HCT116 (cell line): Measurements from ENCODE around the gene ZFP36. TPM values are rescaled to one million over a fixed set of nuclear protein-coding genes. Genes with fewer than 3 reads are reported as not detected.

ENCODE experiments used
- ATAC-seq: fragments of 200-7000 bp; cut with Tn5 transposase; 2 replicates; pipeline ENCODE4 v1.9.1; 2020; ENCODE audit warnings: mild to moderate bottlenecking, moderate library complexity
- BruUV-seq: library from RNA; stranded (reverse); fragments of 400-500 nt; replicated peaks from 2 replicates; lab custom pipeline; 2021; lab: Mats Ljungman, UMichigan
- CTCF ChIA-PET: fragments of 300-600 bp; sonication (Branson Sonifier 250); formaldehyde crosslinking; loops from one replicate; lab custom pipeline; 2021; ENCODE audit warnings: antibody characterized with exemption; lab: Charles Lee
- POLR2A ChIA-PET: fragments of 300-600, 350-600 bp; sonication (Branson Sonifier 250); formaldehyde crosslinking; loops from one replicate; lab custom pipeline; 2021; ENCODE audit warnings: antibody characterized with exemption; lab: Charles Lee
- RAD21 ChIA-PET, 2 experiments: fragments of 300-600 bp; sonication (Branson Sonifier 250); formaldehyde crosslinking; loops; one replicate each; lab custom pipeline; 2023; ENCODE audit warnings: low total read pairs in 2 of 2; ENCODE audit not compliant: uncharacterized antibody in 2 of 2, unreplicated experiment in 2 of 2, low non-redundant PET in 1 of 2; lab: Charles Lee
- DNase-seq: peaks from one replicate; pipeline ENCODE4 v3.0.0-alpha.2; 2010; ENCODE audit warnings: low read depth, low spot score
- H2AFZ ChIP-seq: fragments of 200-600 bp; shearing (Covaris generic), sonication (generic); 2 replicates; pipeline ENCODE4 v1.6.1; 2017; ENCODE audit warnings: low read depth, mixed run types, mixed read lengths, antibody characterized with exemption, low read length; ENCODE audit not compliant: poor library complexity, severe bottlenecking
- H3K27ac ChIP-seq: 2 replicates; pipeline ENCODE4 v1.5.1; 2012; ENCODE audit warnings: low read depth, low read length
- H3K27me3 ChIP-seq: fragments of 200-600 bp; sonication (generic); 2 replicates; pipeline ENCODE4 v1.6.1; 2016; ENCODE audit warnings: mixed run types, low read length, mixed read lengths; ENCODE audit not compliant: insufficient read depth
- H3K36me3 ChIP-seq, 2 experiments: fragments of 200-500 bp in 1 of 2; fragments of 200-600 bp in 1 of 2; sonication (Bioruptor generic) in 1 of 2; sonication (generic) in 1 of 2; 2 replicates each; pipeline versions ENCODE4 v1.5.1 to v1.6.1; 2014 to 2016; ENCODE audit warnings: low read length in 2 of 2, inconsistent platforms in 1 of 2, mixed read lengths in 1 of 2, mixed run types in 1 of 2; ENCODE audit not compliant: insufficient read depth in 2 of 2, control insufficient read depth in 1 of 2
- H3K4me1 ChIP-seq, 2 experiments: fragments of 200-600 bp in 1 of 2; sonication (generic) in 1 of 2; 2 replicates each; pipeline versions ENCODE4 v1.5.1 to v1.6.1; 2012 to 2017; ENCODE audit warnings: low read length in 2 of 2, inconsistent platforms in 1 of 2, mild to moderate bottlenecking in 1 of 2, mixed read lengths in 1 of 2, mixed run types in 1 of 2, moderate library complexity in 1 of 2; ENCODE audit not compliant: insufficient read depth in 2 of 2, control insufficient read depth in 1 of 2
- H3K4me2 ChIP-seq: fragments of 200-600 bp; sonication (generic); 2 replicates; pipeline ENCODE4 v1.6.1; 2017; ENCODE audit warnings: mixed run types, low read length, mixed read lengths
- H3K4me3 ChIP-seq, 2 experiments: fragments of 200-600 bp in 1 of 2; sonication (generic) in 1 of 2; replicated peaks in 1 of 2; 2 replicates each; pipeline ENCODE4 v1.5.1; 2011 to 2016; ENCODE audit warnings: low read length in 2 of 2, control low read depth in 1 of 2, low read depth in 1 of 2, mild to moderate bottlenecking in 1 of 2, mixed read lengths in 1 of 2, mixed run types in 1 of 2
- H3K79me2 ChIP-seq: fragments of 200-600 bp; sonication (generic); 2 replicates; pipeline ENCODE4 v1.6.1; 2017; ENCODE audit warnings: mild to moderate bottlenecking, mixed run types, low read length, moderate library complexity, mixed read lengths; ENCODE audit not compliant: insufficient read depth
- H3K9ac ChIP-seq: fragments of 200-600 bp; sonication (generic); 2 replicates; pipeline ENCODE4 v1.6.1; 2016; ENCODE audit warnings: low read length, mixed read lengths
- H3K9me2 ChIP-seq: fragments of 200-600 bp; sonication (generic), shearing (Covaris generic); 2 replicates; pipeline ENCODE4 v1.6.1; 2017; ENCODE audit warnings: mixed run types, mild to moderate bottlenecking, moderate library complexity; ENCODE audit not compliant: insufficient read depth
- H3K9me3 ChIP-seq, 2 experiments: fragments of 200-500 bp in 1 of 2; fragments of 200-600 bp in 1 of 2; sonication (Bioruptor generic) in 1 of 2; sonication (generic) in 1 of 2; 2 replicates each; pipeline ENCODE4 v1.6.1; 2014 to 2017; ENCODE audit warnings: low read length in 2 of 2, mixed read lengths in 2 of 2, inconsistent platforms in 1 of 2, low read depth in 1 of 2, mild to moderate bottlenecking in 1 of 2, mixed run types in 1 of 2, moderate library complexity in 1 of 2; ENCODE audit not compliant: control insufficient read depth in 1 of 2, insufficient read depth in 1 of 2
- H4K20me1 ChIP-seq: fragments of 200-600 bp; sonication (generic), shearing (Covaris generic); 2 replicates; pipeline ENCODE4 v1.6.1; 2017; ENCODE audit warnings: mixed run types, mild to moderate bottlenecking, moderate library complexity; ENCODE audit not compliant: insufficient read depth
- ATF3 ChIP-seq: IDR thresholded peaks from 2 replicates; pipeline ENCODE4 v1.6.1; 2012
- CTCF ChIP-seq, 3 experiments: fragments of 200-600 bp in 1 of 3; sonication (generic) in 1 of 3; IDR thresholded peaks in 2 of 3; conservative IDR thresholded peaks in 1 of 3; 2 replicates each; pipeline ENCODE4 v1.5.1; 2012 to 2017; ENCODE audit warnings: low read depth in 2 of 3, low read length in 2 of 3, antibody characterized with exemption in 1 of 3, borderline replicate concordance in 1 of 3, control low read depth in 1 of 3, mild to moderate bottlenecking in 1 of 3, mixed read lengths in 1 of 3, mixed run types in 1 of 3, moderate library complexity in 1 of 3; ENCODE audit not compliant: insufficient read depth in 1 of 3
- FOSL1 ChIP-seq: IDR thresholded peaks from 2 replicates; pipeline ENCODE4 v1.6.1; 2012; ENCODE audit warnings: low read depth
- SP1 ChIP-seq: IDR thresholded peaks from 2 replicates; pipeline ENCODE4 v1.6.1; 2012; ENCODE audit warnings: low read depth
- SRF ChIP-seq: IDR thresholded peaks from 2 replicates; pipeline ENCODE4 v1.6.1; 2012; ENCODE audit warnings: low read depth
- ZBTB33 ChIP-seq: IDR thresholded peaks from 2 replicates; pipeline ENCODE4 v1.6.1; 2011; ENCODE audit warnings: mild to moderate bottlenecking, low read length, moderate library complexity; ENCODE audit not compliant: insufficient replicate concordance; ENCODE audit errors: extremely low read depth
- ZFX ChIP-seq: fragments of 450-650 bp; IDR thresholded peaks from 2 replicates; pipeline ENCODE4 v1.6.1; 2017
- intact Hi-C: fragments of 100-400 bp; cut with micrococcal nuclease; formaldehyde crosslinking; loops from 2 replicates; pipeline ENCODE4 v1.10.0; 2022
- total RNA-seq: library from RNA; stranded (reverse); gene quantifications from one replicate; pipeline ENCODE4 v1.2.1, GENCODE V29; 2021; ENCODE audit not compliant: unreplicated experiment
- TF ChIP-seq, protein P1 (sequence below): IDR thresholded peaks from 2 replicates; pipeline ENCODE4 v1.6.1; 2012

ZFP36 gene
- total RNA-seq, 1 experiment from 2014 or later, result 131 TPM

DNA sequence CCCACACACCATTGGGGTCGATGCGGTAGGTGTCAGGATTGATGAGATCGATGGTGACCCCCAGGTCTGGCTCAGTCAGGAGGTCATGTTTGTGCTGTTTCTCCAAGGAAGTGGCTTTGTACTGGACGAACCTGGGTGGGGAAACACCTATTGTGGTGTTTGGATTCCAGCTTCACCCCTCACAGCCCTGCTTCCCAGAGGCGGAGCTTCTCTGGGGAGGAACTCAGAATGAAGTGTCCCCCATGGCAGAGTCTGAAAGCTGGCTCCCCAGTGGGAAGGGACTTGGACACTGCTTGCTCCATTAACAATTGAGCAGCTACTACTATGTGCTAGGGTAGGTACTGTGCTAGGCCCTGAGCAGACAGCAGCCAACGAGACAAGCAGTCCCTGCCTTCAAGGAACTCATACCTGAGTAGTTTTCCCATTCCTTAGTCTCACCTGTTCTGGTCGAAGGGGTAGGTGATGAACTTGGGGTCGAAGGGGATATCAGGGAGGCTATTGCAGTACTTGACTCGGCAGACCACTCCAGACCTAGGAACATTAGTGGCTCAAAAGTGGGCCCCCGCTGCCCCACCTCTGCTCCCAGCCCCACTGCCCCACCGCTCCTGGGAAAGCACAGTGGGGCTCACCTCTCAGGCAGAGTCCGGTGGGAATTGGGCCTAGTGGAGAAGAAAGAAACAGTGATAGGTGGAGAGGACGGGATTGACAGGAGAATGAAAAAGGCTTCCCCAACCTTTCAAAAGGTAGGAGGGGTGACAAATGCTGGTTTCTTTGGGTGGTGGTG lies 16.8 kb upstream of the ZFP36 start:
- TF ChIP-seq FOSL1 (no peak), ZBTB33 (no peak), SP1 (no peak), ZFX (no peak), SRF (no peak), CTCF (IDR thresholded peaks at IDR 0.05 in 2 of 3, conservative IDR thresholded peaks at IDR 0.05 in 1 of 3; ENCODE audit: borderline replicate concordance in 1 of 3, insufficient read depth in 1 of 3, low read depth in 2 of 3, low read length in 2 of 3) (no peak), ATF3 (no peak)
- TF ChIP-seq, protein P1, sequence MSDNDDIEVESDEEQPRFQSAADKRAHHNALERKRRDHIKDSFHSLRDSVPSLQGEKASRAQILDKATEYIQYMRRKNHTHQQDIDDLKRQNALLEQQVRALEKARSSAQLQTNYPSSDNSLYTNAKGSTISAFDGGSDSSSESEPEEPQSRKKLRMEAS, result no peak

More for the DNA sequence above, 16.8 kb upstream of the ZFP36 start:
- peaks cover 39% of the 10 kb centered on the region for H3K79me2 ChIP-seq
- no peaks in the 10 kb centered on the region for H3K9me3 ChIP-seq
- no peak overlapping the region for H2AFZ ChIP-seq
- H3K27me3 ChIP-seq, result no peaks in the 10 kb centered on the region
- no peaks in the 10 kb centered on the region for H3K9me2 ChIP-seq
- no peaks in the 10 kb centered on the region for H4K20me1 ChIP-seq
- ATAC-seq (no peak), DNase-seq (no peak)
- peaks cover 14% of the 10 kb centered on the region in 2 experiments for H3K4me1 ChIP-seq
- H3K9ac ChIP-seq, result peak overlapping the region; percentile 90
- peak overlapping the region; percentile 91 to 100 for H3K4me3 ChIP-seq
- H3K4me2 ChIP-seq, result peak overlapping the region; percentile 76
- CTCF ChIA-PET, result no interaction called here
- H3K36me3 ChIP-seq, result peaks cover 30 to 39% of the 10 kb centered on the region in 2 experiments; a peak in 3 of 4 replicates
- H3K27ac ChIP-seq, result peak overlapping the region; percentile 96
- BruUV-seq, result no TSS peak
- RAD21 ChIA-PET, result no interaction called here
- intact Hi-C loops, result loop anchor here (2.0 to 5.0 kb wide), 2 partner anchors 41 to 178 kb away; no protein-coding TSS in a partner anchor
- POLR2A ChIA-PET, result interaction anchor here (1.7 kb wide), 1 partner anchor 56 kb away, joined by 6 read pairs; the partner anchor contains the start of gene SUPT5H
